GM21737 (cell line): ENCODE measurements around the gene PIP4K2C.
"Not testable (repeated sequence)": the region's sequence is repeated elsewhere in the genome, so short reads cannot be mapped to it uniquely, and the experiment has no call there.

Experiments
- ATAC-seq: cut with Tn5 transposase; IDR thresholded peaks from one replicate; pipeline ENCODE4 v1.9.1; 2021; ENCODE audit warnings: mild to moderate bottlenecking, moderate library complexity; ENCODE audit not compliant: unreplicated experiment

Gene PIP4K2C

DNA sequence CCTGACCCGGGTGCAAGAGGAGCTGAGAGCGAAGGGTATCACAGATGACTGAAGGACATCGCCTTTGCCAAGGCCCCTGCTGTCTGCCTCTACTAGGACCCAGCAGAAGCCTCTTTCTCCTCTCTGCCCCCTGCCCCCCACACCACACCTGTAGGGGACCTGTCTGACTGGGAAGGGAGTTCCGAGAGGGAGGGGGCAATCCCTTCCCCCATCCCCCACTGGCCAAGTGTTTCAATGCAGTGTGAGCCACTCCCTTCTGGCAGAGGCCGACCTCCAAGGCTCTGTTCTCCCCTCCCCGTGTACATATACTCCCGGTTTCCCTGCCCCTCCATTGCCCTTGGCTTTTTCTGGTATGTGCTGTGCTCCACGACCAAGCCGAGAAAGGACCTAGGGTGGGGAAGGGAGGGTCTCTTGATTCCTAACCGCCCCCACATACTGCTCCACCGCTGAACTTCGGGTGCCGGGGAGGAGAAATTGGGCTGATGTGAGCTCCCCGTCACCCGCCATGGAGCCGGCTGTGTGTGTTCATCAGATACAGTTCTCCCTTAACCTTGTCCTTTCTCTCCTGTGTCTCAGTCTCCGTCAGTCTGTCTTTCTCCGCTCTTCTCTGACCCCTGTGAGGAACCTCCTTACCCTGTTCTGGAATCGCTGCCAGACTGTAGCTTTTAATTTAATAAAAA is 18.2 kb downstream of the PIP4K2C start:
- ATAC-seq: no peak

DNA sequence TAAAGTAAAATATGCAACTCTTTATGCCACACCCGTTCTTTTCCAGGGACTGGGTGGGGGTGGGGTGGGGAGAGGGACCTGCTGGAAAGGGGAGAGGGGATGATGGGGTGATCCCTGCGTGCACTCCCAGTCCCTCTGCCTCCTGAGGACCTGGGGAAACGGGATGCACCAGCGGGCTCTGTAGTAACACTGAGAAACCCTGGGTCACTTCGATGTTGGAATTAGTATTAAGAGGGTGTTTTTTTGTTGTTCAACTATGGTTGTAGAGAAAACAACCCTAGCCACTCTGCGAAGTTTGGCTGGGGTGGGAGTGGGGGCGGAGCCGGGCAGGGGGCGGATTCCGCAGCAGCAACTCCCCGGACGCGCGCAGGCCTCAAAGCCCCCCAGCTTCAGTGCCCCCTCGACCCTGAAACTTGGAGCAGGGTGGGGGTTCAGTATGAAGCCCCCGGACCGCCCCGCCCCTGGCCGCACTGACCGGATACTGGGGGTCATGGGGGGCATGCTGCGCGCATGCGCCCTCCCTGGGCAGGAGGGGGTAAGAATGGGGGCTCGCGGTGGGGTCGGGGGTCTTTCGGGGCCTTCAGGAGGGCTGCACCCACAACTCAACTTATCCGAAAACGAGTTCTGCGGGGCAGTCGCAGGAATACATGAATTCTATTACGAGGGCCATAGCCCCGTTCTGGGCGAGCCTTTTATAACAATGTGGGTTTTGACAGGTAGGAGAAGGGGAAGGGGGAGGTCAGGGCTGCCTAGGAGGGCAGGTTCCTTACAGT is 19.0 kb downstream of the PIP4K2C start:
- no peak for ATAC-seq

DNA sequence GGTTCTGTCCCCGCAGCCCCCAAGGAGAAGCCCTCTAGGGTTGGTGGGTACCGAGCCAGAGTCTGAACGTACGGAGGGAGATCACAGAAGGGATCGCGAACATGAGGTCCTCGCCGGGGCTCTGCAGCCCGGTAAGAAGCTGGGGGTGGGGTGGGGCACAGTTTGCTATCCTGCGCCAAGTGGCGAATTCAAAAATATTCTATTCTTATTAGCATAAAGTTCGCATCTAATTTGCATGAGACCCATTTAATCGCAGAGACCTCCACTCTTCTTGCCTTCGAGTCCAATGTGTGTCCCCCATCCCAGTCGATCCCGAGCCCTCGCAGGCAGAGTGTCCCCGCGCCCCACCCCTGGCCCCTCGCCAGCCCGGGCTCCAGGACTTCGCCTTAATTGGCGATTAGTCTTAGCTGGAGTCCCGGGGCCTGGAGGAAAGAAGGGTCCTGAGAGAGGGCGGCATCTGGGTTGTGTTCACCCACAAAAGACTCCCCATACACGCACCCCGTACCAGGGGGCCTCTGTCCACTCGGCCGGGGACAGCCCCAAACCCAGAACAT is 19.6 kb downstream of the PIP4K2C start:
- no peak for ATAC-seq

DNA sequence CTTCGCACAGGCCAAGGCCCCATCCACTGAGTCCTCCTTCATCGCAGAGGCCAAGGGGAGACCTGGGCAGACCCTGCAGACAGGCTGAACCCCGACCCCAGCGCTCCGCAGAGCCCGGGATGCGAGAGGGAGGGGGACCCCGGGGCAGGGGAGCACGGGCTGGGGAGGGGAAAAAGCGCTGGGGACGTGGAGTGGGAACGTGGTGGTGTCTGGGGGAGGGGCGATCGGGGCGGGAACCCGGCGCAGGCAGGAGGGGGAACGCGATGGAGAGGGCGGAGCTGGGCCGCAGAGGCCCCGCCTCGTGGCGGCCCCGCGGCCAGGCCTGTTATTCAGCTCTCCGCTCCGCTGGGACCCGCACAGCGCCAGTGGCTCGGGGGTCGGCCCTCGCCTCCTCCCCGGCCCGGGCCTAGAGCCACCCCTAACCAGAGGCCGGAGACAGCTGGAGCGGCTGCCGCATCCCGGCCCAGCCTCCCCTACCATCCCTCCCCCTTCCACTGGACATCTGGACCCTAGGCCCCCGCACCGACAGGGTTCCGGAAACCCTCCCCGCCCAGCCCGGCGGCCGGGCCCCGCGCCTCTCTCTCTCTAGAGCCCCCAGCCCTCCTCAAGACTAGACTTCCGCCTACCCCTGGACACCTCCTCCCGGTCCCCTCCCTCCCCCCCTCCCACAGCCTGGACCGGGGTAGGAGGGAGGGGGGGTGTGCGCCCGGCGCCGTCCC is 20.3 kb downstream of the PIP4K2C start, which contains the start of gene ARHGEF25:
Gene ARHGEF25 (plus strand): TSS at position 328 of the 719 bp plus-strand sequence. CDS start 460 bp downstream, outside the sequence.
- ATAC-seq: no peak

DNA sequence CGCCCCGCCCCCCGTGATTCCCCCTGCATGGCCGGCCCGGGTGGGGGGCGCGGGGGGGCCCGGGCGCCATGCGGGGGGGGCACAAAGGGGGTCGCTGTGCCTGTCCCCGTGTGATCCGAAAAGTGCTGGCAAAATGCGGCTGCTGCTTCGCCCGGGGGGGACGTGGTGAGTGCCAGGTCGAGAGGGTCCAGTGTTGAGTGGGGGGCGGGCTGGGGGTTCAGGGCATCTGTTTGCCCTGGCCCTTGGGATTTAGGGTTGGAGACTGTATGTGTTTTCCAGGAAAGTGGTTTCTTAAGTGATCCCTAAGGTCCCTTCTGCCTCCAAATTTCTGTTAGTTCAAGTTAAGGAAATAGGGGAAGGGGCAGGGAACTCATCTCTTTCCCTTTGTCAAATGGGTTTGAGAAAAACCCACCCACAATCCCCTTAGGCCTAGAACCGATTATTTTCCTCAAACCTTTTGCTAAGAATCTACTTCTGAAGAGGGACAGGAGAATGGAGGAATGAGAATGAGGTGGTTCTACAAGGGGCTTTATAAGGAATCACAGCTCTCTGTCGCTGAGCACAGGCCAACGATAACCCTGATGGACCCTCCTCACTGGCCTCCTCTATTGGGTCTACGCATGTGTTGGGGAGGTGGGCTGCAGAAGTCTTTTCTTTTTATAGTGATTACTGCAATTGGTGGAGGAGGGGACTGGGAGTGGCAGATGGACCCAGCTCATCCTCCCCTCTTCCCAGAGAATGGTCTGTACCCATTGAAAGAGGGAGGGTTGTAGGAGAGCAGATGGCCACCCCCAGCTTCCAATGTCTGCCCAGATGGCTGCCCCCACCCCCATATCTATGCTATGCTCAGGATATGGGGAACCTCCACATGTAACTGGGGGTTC is 21.1 kb downstream of the PIP4K2C start:
- ATAC-seq: no peak

DNA sequence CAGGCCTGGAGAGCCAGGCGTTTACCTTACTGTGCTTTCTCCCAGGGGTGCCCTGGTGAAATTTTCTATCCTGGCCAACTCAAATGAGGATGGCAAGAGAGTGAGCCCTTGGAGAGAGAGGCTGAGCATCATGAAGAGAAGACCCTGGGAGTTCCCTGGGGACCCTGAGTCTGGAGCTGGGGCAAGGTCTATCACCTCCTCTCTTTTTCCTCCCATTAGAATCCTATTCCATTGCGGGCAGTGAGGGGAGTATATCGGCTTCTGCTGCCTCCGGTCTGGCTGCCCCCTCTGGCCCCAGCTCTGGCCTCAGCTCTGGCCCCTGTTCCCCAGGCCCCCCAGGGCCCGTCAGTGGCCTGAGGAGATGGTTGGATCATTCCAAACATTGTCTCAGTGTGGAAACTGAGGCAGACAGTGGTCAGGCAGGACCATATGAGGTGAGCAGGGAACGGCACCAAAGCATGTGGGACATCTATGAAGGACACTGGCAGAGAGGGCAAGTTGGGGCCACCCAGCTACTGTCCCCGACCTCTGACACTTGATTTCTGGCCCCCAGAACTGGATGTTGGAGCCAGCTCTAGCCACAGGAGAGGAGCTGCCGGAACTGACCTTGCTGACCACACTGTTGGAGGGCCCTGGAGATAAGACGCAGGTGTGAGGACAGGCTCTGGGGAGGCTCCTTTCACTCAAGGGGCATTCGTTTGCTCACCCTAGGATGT is 21.9 kb downstream of the PIP4K2C start:
- ATAC-seq: no peak

DNA sequence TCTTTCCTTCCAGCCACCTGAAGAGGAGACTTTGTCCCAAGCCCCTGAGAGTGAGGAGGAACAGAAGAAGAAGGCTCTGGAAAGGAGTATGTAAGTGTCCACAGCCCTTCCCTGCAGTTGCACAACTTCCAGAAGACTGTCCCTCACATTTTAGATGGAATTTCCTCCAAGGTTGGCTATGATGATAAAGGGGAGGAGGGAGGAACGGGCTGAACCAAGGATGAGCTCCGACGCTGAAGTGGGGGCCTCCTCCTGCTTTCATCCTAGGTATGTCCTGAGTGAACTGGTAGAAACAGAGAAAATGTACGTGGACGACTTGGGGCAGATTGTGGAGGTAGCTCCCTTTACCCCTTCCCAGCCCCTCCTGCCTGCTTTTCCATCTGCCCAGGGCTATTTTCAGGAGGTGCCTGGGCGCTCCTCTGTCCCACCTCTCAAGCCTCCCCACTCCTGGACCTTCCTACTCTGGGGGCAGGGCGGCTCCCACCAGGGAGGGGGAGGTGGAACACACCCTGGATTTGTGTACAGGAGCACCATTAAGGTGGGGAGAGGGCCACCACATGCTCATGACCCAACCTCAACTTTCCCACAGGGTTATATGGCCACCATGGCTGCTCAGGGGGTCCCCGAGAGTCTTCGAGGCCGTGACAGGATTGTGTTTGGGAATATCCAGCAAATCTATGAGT is 22.6 kb downstream of the PIP4K2C start:
- ATAC-seq: no peak

DNA sequence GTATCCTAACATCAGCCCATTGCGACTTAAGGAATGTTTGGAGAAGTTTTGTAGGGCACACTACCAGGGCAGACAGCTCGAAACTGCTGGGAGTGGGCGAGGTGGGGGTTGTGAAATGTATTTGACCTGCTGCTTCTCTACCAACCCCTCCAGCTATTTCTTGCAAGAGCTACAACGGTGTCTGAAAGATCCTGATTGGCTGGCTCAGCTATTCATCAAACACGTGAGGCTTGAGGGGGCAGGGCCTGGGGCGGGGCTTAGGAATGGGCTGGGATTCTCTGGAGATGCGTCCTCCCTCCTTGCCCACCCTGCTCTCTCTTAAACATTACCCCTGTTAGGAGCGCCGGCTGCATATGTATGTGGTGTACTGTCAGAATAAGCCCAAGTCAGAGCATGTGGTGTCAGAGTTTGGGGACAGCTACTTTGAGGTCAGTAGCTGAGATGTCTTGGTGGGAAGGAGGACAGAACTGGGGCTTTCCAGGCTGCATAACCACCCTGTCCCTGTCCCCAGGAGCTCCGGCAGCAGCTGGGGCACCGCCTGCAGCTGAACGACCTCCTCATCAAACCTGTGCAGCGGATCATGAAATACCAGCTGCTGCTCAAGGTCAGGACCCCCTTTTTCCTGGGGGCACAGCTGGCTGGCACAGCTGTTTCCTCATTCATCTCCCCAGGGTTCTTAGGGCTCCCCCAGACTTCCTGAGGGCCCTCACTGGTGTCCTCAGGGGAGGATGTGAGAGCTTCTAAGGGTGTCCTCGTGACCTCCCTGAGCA is 23.4 kb downstream of the PIP4K2C start:
- peak; percentile 47 for ATAC-seq

DNA sequence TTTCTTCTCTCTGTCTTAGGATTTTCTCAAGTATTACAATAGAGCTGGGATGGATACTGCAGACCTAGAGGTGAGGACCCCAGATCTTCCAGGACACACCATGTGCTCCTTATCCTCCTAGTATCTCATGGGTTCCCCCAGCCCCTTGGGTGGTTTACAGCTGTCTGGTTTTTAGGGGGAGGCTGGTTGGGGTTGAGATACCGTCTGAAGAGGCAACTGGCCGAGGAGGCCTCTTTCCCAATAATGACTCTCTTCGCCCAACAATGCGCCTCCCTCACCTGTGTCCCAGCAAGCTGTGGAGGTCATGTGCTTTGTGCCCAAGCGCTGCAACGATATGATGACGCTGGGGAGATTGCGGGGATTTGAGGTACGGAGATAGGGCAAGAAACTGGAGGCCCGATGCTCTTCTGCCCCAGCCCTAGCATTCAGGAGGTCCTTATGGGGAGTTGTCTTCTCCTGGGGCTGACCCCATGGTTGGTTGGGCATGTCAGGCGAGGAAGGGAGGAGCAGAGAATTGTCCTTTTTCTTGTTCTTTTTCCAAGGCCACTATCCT is 24.0 kb downstream of the PIP4K2C start:
- no peak for ATAC-seq

DNA sequence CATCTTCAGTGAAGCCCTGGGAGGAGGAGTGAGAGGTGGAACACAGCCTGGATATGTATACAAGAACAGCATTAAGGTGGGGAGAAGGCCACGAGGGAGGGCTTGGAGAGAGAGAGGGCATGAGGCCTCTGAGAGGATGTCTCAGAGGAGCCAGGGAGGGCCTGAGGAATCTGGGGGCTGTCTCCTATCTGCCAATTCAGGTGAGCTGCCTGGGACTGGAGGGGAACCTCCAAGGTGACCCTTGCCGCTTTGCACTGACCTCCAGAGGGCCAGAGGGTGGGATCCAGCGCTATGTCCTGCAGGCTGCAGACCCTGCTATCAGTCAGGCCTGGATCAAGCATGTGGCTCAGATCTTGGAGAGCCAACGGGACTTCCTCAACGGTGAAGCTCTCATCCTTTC is 24.6 kb downstream of the PIP4K2C start:
- no peak for ATAC-seq

DNA sequence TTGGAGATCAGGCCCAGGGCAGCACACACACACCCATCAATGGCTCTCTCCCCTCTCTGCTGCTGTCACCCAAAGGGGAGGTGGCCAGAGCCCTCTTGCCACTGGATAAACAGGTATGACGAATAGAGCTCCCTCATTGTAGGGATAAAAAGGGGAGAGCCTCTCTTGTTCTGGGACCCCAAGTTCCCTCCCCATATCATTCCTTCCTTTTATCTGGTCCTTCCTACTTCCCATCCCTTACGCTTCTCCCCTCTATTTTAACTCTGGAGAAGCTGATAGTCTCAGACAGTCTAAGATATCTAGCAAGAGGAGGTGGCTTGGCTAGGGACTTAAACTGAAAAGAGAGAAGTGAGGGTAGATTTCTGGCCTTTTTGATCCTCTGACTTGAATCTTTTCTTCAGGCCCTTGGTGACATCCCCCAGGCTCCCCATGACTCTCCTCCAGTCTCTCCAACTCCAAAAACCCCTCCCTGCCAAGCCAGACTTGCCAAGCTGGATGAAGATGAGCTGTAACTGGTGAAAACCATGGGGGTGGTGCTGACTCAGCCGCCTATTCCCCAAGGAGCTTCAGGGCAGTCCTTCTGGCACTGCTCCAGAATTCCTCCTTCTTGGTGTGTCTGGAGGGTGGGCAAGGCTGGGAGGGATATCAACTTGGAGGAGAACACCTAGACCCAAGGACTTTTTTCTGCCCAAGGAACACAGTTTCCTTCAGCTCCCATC is 25.6 kb downstream of the PIP4K2C start:
- no peak for ATAC-seq

DNA sequence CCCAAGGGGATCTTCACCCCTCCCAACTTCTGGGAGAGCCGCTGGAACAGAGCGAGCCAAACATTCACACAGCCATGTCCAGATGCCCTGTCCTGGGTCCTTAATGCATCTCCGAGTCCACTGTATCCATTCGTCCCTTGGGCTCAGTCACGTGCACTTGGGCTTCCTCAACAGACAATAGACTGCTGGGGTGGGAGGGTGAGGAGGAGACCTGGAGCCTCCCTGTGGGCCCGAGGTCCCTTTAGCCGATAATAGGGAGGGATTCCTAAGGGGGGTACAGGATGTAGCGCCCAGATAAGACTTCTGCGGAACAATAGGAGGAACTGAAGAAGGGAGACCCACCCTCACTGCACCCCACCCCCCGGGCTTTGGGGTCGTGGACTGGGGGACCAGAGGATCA is 26.9 kb downstream of the PIP4K2C start:
- ATAC-seq: no peak

DNA sequence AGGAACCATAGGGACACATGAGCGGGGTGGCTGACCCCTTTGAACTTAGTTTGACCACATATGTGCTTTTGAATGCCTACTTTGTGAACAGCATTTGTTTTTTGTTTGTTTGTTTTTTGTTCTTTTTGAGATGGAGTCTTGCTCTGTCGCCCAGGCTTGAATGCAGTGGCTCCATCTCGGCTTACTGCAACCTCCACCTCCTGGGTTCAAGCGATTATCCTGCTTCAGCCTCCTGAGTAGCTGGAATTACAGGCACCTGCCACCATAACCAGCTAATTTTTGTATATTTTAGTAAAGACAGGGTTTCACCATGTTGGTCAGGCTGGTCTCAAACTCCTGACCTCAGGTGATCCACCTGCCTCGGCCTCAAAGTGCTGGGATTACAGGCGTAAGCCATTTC is 27.4 kb downstream of the PIP4K2C start:
- ATAC-seq: not testable (repeated sequence)

DNA sequence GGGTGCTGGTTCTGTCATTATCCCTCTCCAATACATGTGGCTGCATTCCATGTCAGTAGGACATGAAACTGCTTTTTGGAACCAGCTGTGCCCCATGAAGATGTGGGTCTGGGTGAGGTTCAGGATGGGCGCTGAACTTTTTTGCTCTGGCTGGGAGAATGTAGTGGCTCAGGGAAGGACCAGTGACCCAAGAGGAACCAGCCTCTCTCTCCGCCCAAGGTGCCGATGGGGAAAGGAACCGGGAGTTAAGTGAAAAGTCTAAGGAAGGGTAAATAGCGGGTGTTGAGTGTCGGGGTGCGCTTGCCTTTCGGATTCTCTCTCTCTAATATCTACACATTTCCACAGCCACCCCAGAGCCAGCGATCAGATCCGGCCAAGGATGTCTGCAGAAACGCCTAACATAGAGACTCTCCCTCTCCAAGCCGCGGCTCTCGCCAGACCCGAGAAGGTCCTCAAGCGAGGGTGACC is 28.0 kb downstream of the PIP4K2C start:
- ATAC-seq: no peak

DNA sequence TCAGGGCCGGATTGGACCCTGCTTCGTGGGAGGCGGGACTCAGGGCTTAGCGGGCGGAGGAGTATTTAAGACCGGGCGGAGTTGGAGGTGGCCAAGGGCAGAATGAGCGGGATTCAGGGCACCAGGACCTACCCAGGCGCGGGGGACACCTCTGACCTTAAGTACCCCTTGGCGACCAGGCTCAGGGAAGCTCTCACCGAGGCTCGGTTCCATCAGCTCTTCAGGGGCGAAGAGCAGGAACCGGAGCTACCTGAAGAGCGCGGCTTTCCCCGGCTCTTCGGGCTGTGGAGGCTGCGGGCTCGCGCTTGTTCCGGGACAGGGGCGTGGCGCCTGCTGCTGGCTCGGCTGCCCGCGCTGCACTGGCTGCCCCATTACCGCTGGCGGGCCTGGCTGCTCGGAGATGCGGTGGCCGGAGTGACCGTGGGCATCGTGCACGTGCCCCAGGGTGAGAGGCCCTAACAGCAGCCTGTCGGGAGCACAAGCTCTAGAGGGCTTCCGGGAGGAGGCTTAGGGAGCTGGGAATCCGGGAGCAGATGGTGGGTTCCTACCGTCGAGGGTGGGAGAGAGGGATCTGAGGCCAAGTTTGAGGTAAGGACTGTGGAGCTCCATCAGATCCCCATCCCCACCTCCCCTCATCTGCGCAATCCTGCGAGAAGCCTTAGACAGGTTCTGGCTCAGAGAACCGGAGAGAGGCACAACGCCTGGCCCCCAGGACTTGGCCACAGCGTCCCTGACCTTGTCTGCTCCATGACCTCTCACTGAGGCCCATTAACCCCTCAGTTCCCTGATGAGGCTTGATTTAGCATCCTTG is 28.6 kb downstream of the PIP4K2C start:
- ATAC-seq: no peak

DNA sequence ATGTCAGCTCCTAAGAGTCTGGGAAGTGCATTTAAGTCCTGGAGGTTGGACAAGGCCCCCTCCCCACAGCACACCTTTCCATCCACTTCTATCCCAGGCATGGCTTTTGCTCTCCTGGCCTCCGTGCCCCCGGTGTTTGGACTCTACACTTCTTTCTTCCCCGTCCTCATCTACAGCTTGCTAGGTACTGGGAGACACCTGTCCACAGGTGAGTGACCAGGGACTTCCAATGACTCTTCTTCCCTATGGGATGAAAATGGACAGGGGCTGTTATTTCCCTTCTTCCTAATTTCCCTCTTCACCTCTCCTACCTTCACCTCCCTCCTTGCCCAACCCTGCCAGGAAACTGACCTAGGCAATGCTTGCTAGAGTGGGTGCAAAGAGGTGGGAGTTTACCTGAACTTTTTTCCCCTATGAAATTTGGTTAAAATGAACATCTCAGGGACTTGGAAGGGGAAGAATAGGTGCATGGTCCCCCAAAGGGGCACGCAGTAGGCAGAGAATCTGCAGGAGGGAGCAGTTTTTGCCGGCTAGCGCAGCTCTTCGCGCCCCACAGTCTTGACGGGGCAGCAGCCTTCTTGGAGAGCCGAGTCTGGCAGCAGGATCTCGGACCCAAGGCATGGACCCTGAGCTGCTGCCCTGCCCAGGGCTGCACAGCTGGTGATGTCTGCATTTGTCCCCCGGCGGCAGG is 29.4 kb downstream of the PIP4K2C start:
- no peak for ATAC-seq
